Activated CD4-positive, alpha-beta T cell treated with anti-CD3 and anti-CD28 coated beads, Interleukin-2, amount 10 ng/mL, durations not matched to agents 24 days and 14 days (primary cell): ENCODE data around the gene JUND. TPM values are rescaled to one million over a fixed set of nuclear protein-coding genes. Genes with fewer than 3 reads are reported as not detected.

Source experiments
- DNase-seq: peaks from one replicate; pipeline ENCODE4 v3.0.0; 2022
- H3K27ac Mint-ChIP-seq: one replicate; pipeline ENCODE4 v1.8.0; 2022; ENCODE audit warnings: mild to moderate bottlenecking, mixed read lengths
- H3K27me3 Mint-ChIP-seq: one replicate; pipeline ENCODE4 v1.8.0; 2022; ENCODE audit warnings: mixed read lengths
- H3K36me3 Mint-ChIP-seq: one replicate; pipeline ENCODE4 v1.8.0; 2022; ENCODE audit warnings: low read depth, mild to moderate bottlenecking, mixed read lengths
- H3K4me1 Mint-ChIP-seq: one replicate; pipeline ENCODE4 v1.8.0; 2021; ENCODE audit warnings: mixed read lengths
- H3K4me3 Mint-ChIP-seq: one replicate; pipeline ENCODE4 v1.8.0; 2022; ENCODE audit warnings: mild to moderate bottlenecking, moderate library complexity, mixed read lengths
- H3K9me3 Mint-ChIP-seq: one replicate; pipeline ENCODE4 v1.8.0; 2021; ENCODE audit warnings: mixed read lengths
- intact Hi-C: fragments of 100-400 bp; cut with micrococcal nuclease; formaldehyde crosslinking; loops from one replicate; pipeline ENCODE4 v1.15.1; 2023
- total RNA-seq: library from RNA; stranded (reverse); gene quantifications from 2 replicates; pipeline ENCODE4 v1.2.3, GENCODE V29; 2022

Gene JUND
- total RNA-seq, 1 donor from 2014 or later: 413 TPM

- DNase-seq: peak; percentile 94
- Mint-ChIP-seq H3K27me3 (no peaks in the 10 kb centered on the region), H3K9me3 (no peaks in the 10 kb centered on the region), H3K4me3 (peak overlapping the region; percentile 94), H3K36me3 (peaks cover 37% of the 10 kb centered on the region), H3K27ac (peak overlapping the region; percentile 98), H3K4me1 (peaks cover 43% of the 10 kb centered on the region)
- intact Hi-C loops: loop anchor here (1.0 kb wide), 3 partner anchors 14 to 25 kb away; partner anchors contain the start of gene LSM4
Measured at GRCh38 chr19:18304458-18305310, 23.3 kb upstream of the JUND start.

GRCh38 chr19:18304208-18304457 lies 22.7 kb upstream of the JUND start:
- DNase-seq: peak; percentile 80
- intact Hi-C loops: loop anchor here (1.0 kb wide), 3 partner anchors 14 to 25 kb away; partner anchors contain the start of gene LSM4

DNA sequence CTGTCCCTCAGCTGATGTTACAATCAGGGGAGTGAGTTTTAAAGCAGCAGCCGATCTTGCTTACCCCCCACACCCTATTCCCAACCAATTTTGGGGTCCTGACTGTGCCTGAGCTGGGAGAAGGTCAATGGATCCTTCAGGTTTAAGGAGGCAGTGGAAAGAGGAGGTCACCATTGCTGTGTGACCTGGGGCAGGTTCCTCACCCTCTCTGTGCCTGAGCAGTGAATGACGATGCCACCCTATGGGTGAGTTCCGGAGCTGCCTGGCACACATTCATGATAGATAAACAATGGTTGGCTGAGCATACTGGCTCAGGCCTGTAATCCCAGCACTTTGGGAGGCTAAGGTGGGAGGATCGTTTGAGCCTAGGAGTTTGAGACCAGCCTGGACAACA lies 20.3 kb upstream of the JUND start:
- no peak for DNase-seq
- Mint-ChIP-seq H3K9me3 (no peaks in the 10 kb centered on the region), H3K4me1 (peaks cover 49% of the 10 kb centered on the region), H3K27me3 (no peaks in the 10 kb centered on the region), H3K4me3 (peak overlapping the region; percentile 30), H3K27ac (peak overlapping the region; percentile 76), H3K36me3 (peaks cover 35% of the 10 kb centered on the region)
- intact Hi-C loops: no loop called here

More at GRCh38 chr19:18304208-18304457, 22.7 kb upstream of the JUND start:
- peaks cover 37% of the 10 kb centered on the region for H3K36me3 Mint-ChIP-seq
- no peaks in the 10 kb centered on the region for H3K9me3 Mint-ChIP-seq
- H3K4me1 Mint-ChIP-seq: peaks cover 45% of the 10 kb centered on the region
- peak overlapping the region; percentile 94 for H3K4me3 Mint-ChIP-seq
- H3K27ac Mint-ChIP-seq: peak overlapping the region; percentile 98
- no peaks in the 10 kb centered on the region for H3K27me3 Mint-ChIP-seq

DNA sequence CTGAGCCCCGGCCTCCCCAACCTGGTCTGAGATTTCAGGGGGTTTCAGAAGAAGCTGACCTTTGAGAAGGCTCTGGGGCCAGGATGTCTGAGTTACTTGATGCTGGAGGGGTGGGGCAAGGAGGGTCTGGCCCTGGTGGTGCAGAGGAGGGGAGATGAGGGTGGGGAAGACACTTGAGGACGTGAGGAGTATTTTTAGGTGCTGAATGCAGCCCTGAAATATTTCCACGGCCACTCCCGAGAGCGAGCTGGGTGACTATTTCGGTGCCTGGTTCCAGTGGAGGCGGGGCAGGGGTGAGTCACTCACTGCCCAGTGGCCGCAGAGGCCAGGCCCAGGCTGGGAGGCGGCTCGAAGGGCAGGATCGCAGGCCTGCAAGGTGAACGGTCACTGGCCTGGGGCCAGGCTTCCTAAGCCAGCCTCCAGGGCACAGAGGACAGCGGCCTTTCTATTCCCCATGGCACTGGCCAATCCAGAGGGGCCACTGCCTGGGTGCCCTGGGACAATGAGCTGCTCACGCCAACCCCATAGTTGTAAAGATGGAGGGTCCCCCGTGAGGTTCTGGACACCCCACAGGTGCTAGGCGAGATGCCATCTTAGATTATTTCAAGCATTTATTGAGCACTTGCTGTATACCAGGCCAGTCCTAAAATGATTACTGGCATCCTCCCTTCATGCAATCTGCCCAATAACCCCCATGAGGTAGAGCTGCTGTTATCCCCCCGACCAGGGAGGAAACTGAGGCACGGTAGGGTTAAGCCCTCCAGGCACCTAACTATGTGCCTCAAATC lies 19.7 kb upstream of the JUND start:
- DNase-seq: no peak
- peak overlapping the region; percentile 76 for H3K27ac Mint-ChIP-seq
- H3K4me3 Mint-ChIP-seq: peak overlapping the region; percentile 30
- peaks cover 52% of the 10 kb centered on the region for H3K4me1 Mint-ChIP-seq
- peaks cover 31% of the 10 kb centered on the region for H3K36me3 Mint-ChIP-seq
- peaks cover 2% of the 10 kb centered on the region for H3K9me3 Mint-ChIP-seq
- intact Hi-C loops: no loop called here
- H3K27me3 Mint-ChIP-seq: no peaks in the 10 kb centered on the region

DNA sequence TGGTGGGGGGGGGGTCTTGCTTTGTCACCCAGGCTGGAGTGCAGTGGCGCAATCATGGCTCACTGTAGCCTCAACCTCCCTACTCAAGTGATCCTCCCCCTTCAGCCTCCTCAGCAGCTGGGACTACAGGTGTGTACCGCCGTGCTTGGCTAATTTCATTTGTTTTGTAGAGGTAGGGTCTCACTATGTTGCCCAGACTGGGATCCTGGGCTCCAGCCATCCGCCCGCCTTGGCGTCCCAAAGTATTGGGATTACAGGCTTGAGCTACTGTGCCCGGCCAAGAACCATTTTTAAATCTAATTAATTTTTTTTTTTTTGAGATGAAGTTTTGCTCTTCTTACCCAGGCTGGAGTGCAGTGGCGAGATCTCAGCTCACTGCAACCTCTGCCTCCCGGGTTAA lies 18.2 kb upstream of the JUND start:
- H3K36me3 Mint-ChIP-seq: peaks cover 37% of the 10 kb centered on the region
- intact Hi-C loops: loop anchor here (10.0 kb wide), 1 partner anchor 295 kb away; the partner anchor contains the start of gene ARRDC2
- peaks cover 15% of the 10 kb centered on the region for H3K9me3 Mint-ChIP-seq
- no peaks in the 10 kb centered on the region for H3K27me3 Mint-ChIP-seq
- H3K4me3 Mint-ChIP-seq: no peak overlapping the region
- DNase-seq: no peak
- H3K27ac Mint-ChIP-seq: no peak overlapping the region
- H3K4me1 Mint-ChIP-seq: peaks cover 56% of the 10 kb centered on the region

DNA sequence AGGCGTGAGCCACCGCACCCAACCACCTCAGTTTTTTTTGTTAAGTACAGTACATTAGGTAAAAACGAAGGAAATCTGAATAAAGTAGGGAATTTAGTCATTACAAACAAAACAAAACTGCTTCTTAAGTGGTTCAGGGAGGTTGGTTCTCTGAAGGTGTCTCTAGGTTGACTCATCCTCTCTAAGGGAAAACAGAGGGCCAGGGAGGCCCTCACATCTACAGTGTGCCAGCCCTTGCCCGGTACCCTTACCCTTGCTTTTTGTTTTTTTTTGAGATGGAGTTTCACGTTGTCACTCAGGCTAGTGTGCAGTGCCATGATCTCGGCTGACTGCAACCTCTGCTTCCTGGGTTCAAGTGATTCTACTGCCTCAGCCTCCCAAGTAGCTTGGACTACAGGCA lies 17.2 kb upstream of the JUND start:
- Mint-ChIP-seq H3K27ac (peak overlapping the region; percentile 89), H3K4me3 (peak overlapping the region; percentile 39), H3K4me1 (peaks cover 54% of the 10 kb centered on the region), H3K36me3 (peaks cover 31% of the 10 kb centered on the region), H3K27me3 (no peaks in the 10 kb centered on the region), H3K9me3 (peaks cover 15% of the 10 kb centered on the region)
- intact Hi-C loops: loop anchor here (10.0 kb wide), 1 partner anchor 294 kb away; the partner anchor contains the start of gene ARRDC2
- no peak for DNase-seq

GRCh38 chr19:18297308-18297707 lies 15.9 kb upstream of the JUND start:
- peak overlapping the region; percentile 49 for H3K27ac Mint-ChIP-seq
- intact Hi-C loops: loop anchor here (10.0 kb wide), 1 partner anchor 293 kb away; the partner anchor contains the start of gene ARRDC2
- no peak overlapping the region for H3K4me3 Mint-ChIP-seq
- peaks cover 27% of the 10 kb centered on the region for H3K36me3 Mint-ChIP-seq
- peaks cover 15% of the 10 kb centered on the region for H3K9me3 Mint-ChIP-seq
- peaks cover 56% of the 10 kb centered on the region for H3K4me1 Mint-ChIP-seq
- no peak for DNase-seq
- H3K27me3 Mint-ChIP-seq: no peaks in the 10 kb centered on the region

DNA sequence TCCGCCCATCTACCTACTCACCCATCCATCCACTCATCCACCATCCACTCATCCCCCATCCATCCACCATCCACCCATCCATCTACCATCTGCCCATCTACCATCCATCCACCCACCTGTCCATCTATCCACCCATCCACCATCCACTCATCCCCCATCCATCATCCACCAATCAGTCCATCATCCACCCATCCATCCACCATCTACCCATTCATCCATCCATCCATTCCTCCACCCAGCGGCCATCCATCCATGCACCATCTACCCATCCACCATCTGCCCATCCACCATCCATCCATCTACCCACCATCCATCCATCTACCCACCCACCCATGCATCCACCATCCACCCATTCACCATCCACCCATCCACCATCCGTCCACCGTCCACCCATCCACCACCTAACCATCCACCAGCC lies 13.6 kb upstream of the JUND start:
- DNase-seq: no peak
- H3K27me3 Mint-ChIP-seq: no peaks in the 10 kb centered on the region
- peaks cover 63% of the 10 kb centered on the region for H3K4me1 Mint-ChIP-seq
- H3K36me3 Mint-ChIP-seq: peaks cover 30% of the 10 kb centered on the region
- H3K4me3 Mint-ChIP-seq: peak overlapping the region; percentile 86
- intact Hi-C loops: loop anchor here (10.0 kb wide), 1 partner anchor 290 kb away; the partner anchor contains the start of gene ARRDC2
- peaks cover 19% of the 10 kb centered on the region for H3K9me3 Mint-ChIP-seq
- peak overlapping the region; percentile 98 for H3K27ac Mint-ChIP-seq

DNA sequence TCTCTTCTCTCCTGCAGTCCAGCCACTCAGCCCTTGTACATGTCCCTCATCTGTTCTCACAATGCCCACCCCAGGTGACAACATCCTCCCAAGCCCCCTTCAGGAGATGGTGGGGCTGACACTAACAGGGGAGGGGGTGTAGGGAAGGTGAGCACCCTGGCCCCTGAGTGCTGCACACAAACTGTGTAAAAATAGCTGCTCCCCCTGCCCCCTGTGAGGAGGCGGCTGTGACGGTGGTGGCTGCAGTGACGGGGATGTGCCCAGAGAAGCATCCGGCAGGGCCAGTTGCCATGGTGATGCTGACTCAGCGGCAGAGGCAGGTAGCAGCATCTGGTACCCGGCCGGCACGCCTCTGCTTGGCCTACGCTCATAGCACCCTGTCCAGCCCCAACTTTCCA lies 13.0 kb upstream of the JUND start:
- Mint-ChIP-seq H3K9me3 (peaks cover 19% of the 10 kb centered on the region), H3K27me3 (no peaks in the 10 kb centered on the region), H3K36me3 (peaks cover 30% of the 10 kb centered on the region), H3K4me1 (peaks cover 67% of the 10 kb centered on the region), H3K27ac (peak overlapping the region; percentile 98), H3K4me3 (peak overlapping the region; percentile 86)
- peak; percentile 97 for DNase-seq
- intact Hi-C loops: loop anchor here (5.0 to 10.0 kb wide), 3 partner anchors 123 to 290 kb away; partner anchors contain the start of genes ARRDC2, IL12RB1 and SSBP4

- peak overlapping the region; percentile 86 for H3K4me3 Mint-ChIP-seq
- intact Hi-C loops: loop anchor here (5.0 to 10.0 kb wide), 3 partner anchors 123 to 289 kb away; partner anchors contain the start of genes ARRDC2, IL12RB1 and SSBP4
Measured at GRCh38 chr19:18293642-18294466, 12.4 kb upstream of the JUND start.

GRCh38 chr19:18292810-18293641 lies 11.6 kb upstream of the JUND start:
- intact Hi-C loops: loop anchor here (5.0 to 10.0 kb wide), 3 partner anchors 124 to 288 kb away; partner anchors contain the start of genes ARRDC2, IL12RB1 and SSBP4
- Mint-ChIP-seq H3K4me1 (peaks cover 67% of the 10 kb centered on the region), H3K36me3 (peaks cover 27% of the 10 kb centered on the region), H3K27me3 (no peaks in the 10 kb centered on the region), H3K27ac (peak overlapping the region; percentile 98), H3K9me3 (peaks cover 19% of the 10 kb centered on the region), H3K4me3 (peak overlapping the region; percentile 86)
- peak; percentile 89 for DNase-seq

More at GRCh38 chr19:18293642-18294466, 12.4 kb upstream of the JUND start:
- Mint-ChIP-seq H3K4me1 (peaks cover 66% of the 10 kb centered on the region), H3K27ac (peak overlapping the region; percentile 98), H3K36me3 (peaks cover 30% of the 10 kb centered on the region), H3K27me3 (no peaks in the 10 kb centered on the region), H3K9me3 (peaks cover 19% of the 10 kb centered on the region)
- peak; percentile 71 for DNase-seq

GRCh38 chr19:18292462-18292809 lies 11.0 kb upstream of the JUND start:
- H3K4me3 Mint-ChIP-seq: peak overlapping the region; percentile 86
- peaks cover 25% of the 10 kb centered on the region for H3K36me3 Mint-ChIP-seq
- peak; percentile 83 for DNase-seq
- no peaks in the 10 kb centered on the region for H3K27me3 Mint-ChIP-seq
- peaks cover 65% of the 10 kb centered on the region for H3K4me1 Mint-ChIP-seq
- H3K9me3 Mint-ChIP-seq: peaks cover 19% of the 10 kb centered on the region
- H3K27ac Mint-ChIP-seq: peak overlapping the region; percentile 98
- intact Hi-C loops: loop anchor here (5.0 to 10.0 kb wide), 3 partner anchors 125 to 288 kb away; partner anchors contain the start of genes ARRDC2, IL12RB1 and SSBP4
